Heart left ventricle (tissue), 16 donors: ENCODE measurements around the gene CAMTA1. TPM values are rescaled to one million over a fixed set of nuclear protein-coding genes. Genes with fewer than 3 reads are reported as not detected.
A peak's percentile ranks its signal among the peaks of the same experiment; 100 is the strongest.

Experiments used
- ATAC-seq, 4 donors: fragments of 200-7000 bp; cut with Tn5 transposase; one replicate each; pipeline ENCODE4 v1.9.1; 2020 to 2022; ENCODE audit warnings: moderate library complexity in 4 of 4, mild to moderate bottlenecking in 3 of 4, moderate number of reproducible peaks in 1 of 4
- DNase-seq, 5 donors: peaks; one replicate each; pipeline ENCODE4 v3.0.0-alpha.2; 2020
- H3K27ac ChIP-seq, 12 donors: fragments of 200-600 bp; sonication (generic) in 4 of 12; one replicate each; pipeline versions ENCODE4 v1.5.0 to v1.8.0; 2016 to 2022; ENCODE audit warnings: mild to moderate bottlenecking in 2 of 12
- H3K27me3 ChIP-seq, 9 donors: fragments of 200-600 bp; sonication (generic) in 2 of 9; one replicate each; pipeline versions ENCODE4 v1.5.1 to v1.8.0; 2016 to 2022; ENCODE audit warnings: mild to moderate bottlenecking in 3 of 9
- H3K36me3 ChIP-seq, 9 donors: fragments of 200-600 bp; sonication (generic) in 2 of 9; one replicate each; pipeline versions ENCODE4 v1.5.0 to v1.8.0; 2018 to 2022; ENCODE audit warnings: mild to moderate bottlenecking in 2 of 9
- H3K4me1 ChIP-seq, 12 donors: fragments of 200-600 bp; sonication (generic) in 4 of 12; one replicate each; pipeline versions ENCODE4 v1.5.0 to v1.8.0; 2016 to 2022; ENCODE audit warnings: mild to moderate bottlenecking in 3 of 12
- H3K4me3 ChIP-seq, 12 donors: fragments of 200-600 bp; sonication (generic) in 4 of 12; one replicate each; pipeline versions ENCODE4 v1.5.0 to v1.8.0; 2017 to 2022; ENCODE audit warnings: mild to moderate bottlenecking in 9 of 12, moderate library complexity in 4 of 12
- H3K9me3 ChIP-seq, 12 donors: fragments of 200-600 bp; sonication (generic) in 4 of 12; one replicate each; pipeline versions ENCODE4 v1.5.0 to v1.8.0; 2016 to 2022; ENCODE audit warnings: mild to moderate bottlenecking in 1 of 12
- CTCF ChIP-seq, 12 donors: fragments of 200-600 bp; sonication (generic) in 4 of 12; IDR thresholded peaks; one replicate each; pipeline versions ENCODE4 v1.5.0 to v1.8.0; 2018 to 2022; ENCODE audit warnings: antibody characterized with exemption in 12 of 12, mild to moderate bottlenecking in 5 of 12
- POLR2A ChIP-seq, 2 donors: fragments of 450-650 bp; IDR thresholded peaks; one replicate each; pipeline ENCODE4 v1.6.1; 2017; ENCODE audit warnings: antibody characterized with exemption in 2 of 2, mild to moderate bottlenecking in 2 of 2, moderate library complexity in 2 of 2
- WGBS, 4 donors: extraction: QIAGEN DNeasy Blood & Tissue Kit in 2 of 4; methylation state at CpG; one replicate each; pipeline versions ENCODE4 v1.1.5 to v1.1.7; 2013 to 2018; 5-methylcytosine and 5-hydroxymethylcytosine counted together
- intact Hi-C, 10 donors: fragments of 100-400 bp; cut with DNase I; formaldehyde crosslinking; loops; one replicate each; pipeline versions ENCODE4 v1.11.1 to v1.14.2; 2022
- polyA plus RNA-seq, 2 donors: library from polyadenylated mRNA; stranded (reverse); fragments of 200-250 nt; gene quantifications; one replicate each; pipeline ENCODE4 v1.2.3, GENCODE V29; 2013
- total RNA-seq, 9 donors: library from RNA; depleted of rRNA in 2 of 9; stranded (reverse); fragments of >200 nt in 2 of 9; fragmentation: NEBNext Ultra II Directional in 3 of 9; extraction: Animal tissue kit (Norgen Biotek cat#: 25700) in 3 of 9; gene quantifications; one replicate each; pipeline versions ENCODE4 v1.1.0 to v1.2.4, GENCODE V29; 2016 to 2023
- donor health status: ischemic (EF 13 %, LVEDD 7.1; RV severe dilation, severe dysfunction).
- donor health status: healthy with polysubstance abuse.
- donor health status: DM: no; HTN: yes; CAD: no.
- donor health status: DM: no; HTN: no; CAD: no.
- donor health status: ischemic (EF 25% LVEDD 6.9; RV normal size, moderate dysfunction).
- donor health status: ischemic (EF 25% LVEDD 5.7; RV mildly dilated, moderate dysfunction).
- donor health status: healthy.
- donor health status: DM: yes; HTN: yes; CAD: no.
- donor health status: ischemic (EF 35%, LVEDD 5.7; RV mildly dilated, moderate dysfunction).
- donor health status: nonischemic (EF 11% LVEDD 7.7; RV severe dilation, severe dysfunction).
- donor health status: DM: yes; HTN: yes; CAD: no.
- donor health status: PGD.
- donor health status: ischemic (EF 29% LVEDD 5.4; RV normal size, mild dysfunction).
- donor health status: nonischemic (EF 23%, LVEDD 6.1; RV moderate dilation, normal function).

The CAMTA1 gene
- total and polyA plus RNA-seq, 11 donors = 114 to 303 (median 137) TPM

- intact Hi-C loops = no loop called here
- Histone ChIP-seq H3K9me3 (peaks cover 0 to 2% (median 0%) of the 10 kb centered on the region in 12 donors), H3K36me3 (no peaks in the 10 kb centered on the region), H3K27ac (no peak overlapping the region), H3K4me1 (no peaks in the 10 kb centered on the region), H3K27me3 (peaks cover 0 to 28% (median 0%) of the 10 kb centered on the region in 9 donors), H3K4me3 (no peak overlapping the region)
- ATAC-seq (no peak), DNase-seq (no peak)
- TF ChIP-seq POLR2A (IDR thresholded peaks at IDR 0.05) (no peak), CTCF (IDR thresholded peaks at IDR 0.05) (no peak)
- 71 to 81% (median 80%) methylated on average over 5 of the region's 5 CpGs for WGBS, 4 donors
Measured at GRCh38 chr1:7198664-7199063, 413.4 kb downstream of the CAMTA1 start.

- no peak for DNase-seq
- intact Hi-C loops = no loop called here
- WGBS, 4 donors = 39 to 63% (median 47%) methylated on average over 21 to 27 of the region's 27 CpGs
- H3K36me3 ChIP-seq = no peaks in the 10 kb centered on the region
- no peak overlapping the region for H3K27ac ChIP-seq
- no peak for ATAC-seq
- H3K27me3 ChIP-seq = peaks cover 0 to 28% (median 0%) of the 10 kb centered on the region in 9 donors
- H3K4me1 ChIP-seq = no peaks in the 10 kb centered on the region
- H3K9me3 ChIP-seq = peaks cover 0 to 2% (median 0%) of the 10 kb centered on the region in 12 donors
- H3K4me3 ChIP-seq = no peak overlapping the region
- TF ChIP-seq POLR2A (IDR thresholded peaks at IDR 0.05) (no peak), CTCF (IDR thresholded peaks at IDR 0.05) (no peak)
Measured at GRCh38 chr1:7199077-7199779, 414.0 kb downstream of the CAMTA1 start.

- WGBS, 4 donors = 25 to 34% (median 30%) methylated on average over 6 of the region's 6 CpGs
- no peak overlapping the region for H3K27ac ChIP-seq
- no peaks in the 10 kb centered on the region for H3K36me3 ChIP-seq
- DNase-seq (peak in 4 of 5 donors; percentile 31 to 63 (median 49)), ATAC-seq (peak; percentile 61 to 89 (median 83))
- peaks cover 0 to 20% (median 0%) of the 10 kb centered on the region in 9 donors for H3K27me3 ChIP-seq
- no peaks in the 10 kb centered on the region for H3K4me1 ChIP-seq
- intact Hi-C loops = loop anchor here in 6 of 10 donors (2.0 to 10.0 kb wide), 9 partner anchors 133 to 486 kb away; partner anchors contain the start of gene CAMTA1 (in 1 of the 6)
- no peak overlapping the region for H3K4me3 ChIP-seq
- no peaks in the 10 kb centered on the region for H3K9me3 ChIP-seq
- no peak for TF ChIP-seq POLR2A (IDR thresholded peaks at IDR 0.05)
- peak; percentile 43 to 75 (median 64) for TF ChIP-seq CTCF (IDR thresholded peaks at IDR 0.05)
Measured at GRCh38 chr1:7207875-7208646, 422.8 kb downstream of the CAMTA1 start.

- H3K9me3 ChIP-seq = no peaks in the 10 kb centered on the region
- intact Hi-C loops = loop anchor here in 6 of 10 donors (2.0 to 10.0 kb wide), 9 partner anchors 134 to 486 kb away; partner anchors contain the start of gene CAMTA1 (in 1 of the 6)
- whole genome bisulfite sequencing, 4 donors = 83 to 88% (median 85%) methylated on average over 7 of the region's 7 CpGs
- H3K36me3 ChIP-seq = no peaks in the 10 kb centered on the region
- H3K27me3 ChIP-seq = peaks cover 0 to 20% (median 0%) of the 10 kb centered on the region in 9 donors
- DNase-seq (no peak), ATAC-seq (no peak)
- TF ChIP-seq CTCF (IDR thresholded peaks at IDR 0.05) = no peak
- no peak for TF ChIP-seq POLR2A (IDR thresholded peaks at IDR 0.05)
- no peak overlapping the region for H3K27ac ChIP-seq
- H3K4me3 ChIP-seq = no peak overlapping the region
- H3K4me1 ChIP-seq = no peaks in the 10 kb centered on the region
Measured at GRCh38 chr1:7208647-7209180, 423.5 kb downstream of the CAMTA1 start.
